Uterine smooth muscle cell (primary cell): ENCODE results near the gene CADM2. TPM values are rescaled to one million over a fixed set of nuclear protein-coding genes. Genes with fewer than 3 reads are reported as not detected.

ENCODE experiments used
- total RNA-seq: library from RNA; depleted of rRNA; stranded (reverse); fragments of >200 nt; gene quantifications from 2 replicates; pipeline ENCODE4 v1.2.3, GENCODE V29; 2014

The CADM2 gene
- not detected in 2 replicates for total RNA-seq

DNA sequence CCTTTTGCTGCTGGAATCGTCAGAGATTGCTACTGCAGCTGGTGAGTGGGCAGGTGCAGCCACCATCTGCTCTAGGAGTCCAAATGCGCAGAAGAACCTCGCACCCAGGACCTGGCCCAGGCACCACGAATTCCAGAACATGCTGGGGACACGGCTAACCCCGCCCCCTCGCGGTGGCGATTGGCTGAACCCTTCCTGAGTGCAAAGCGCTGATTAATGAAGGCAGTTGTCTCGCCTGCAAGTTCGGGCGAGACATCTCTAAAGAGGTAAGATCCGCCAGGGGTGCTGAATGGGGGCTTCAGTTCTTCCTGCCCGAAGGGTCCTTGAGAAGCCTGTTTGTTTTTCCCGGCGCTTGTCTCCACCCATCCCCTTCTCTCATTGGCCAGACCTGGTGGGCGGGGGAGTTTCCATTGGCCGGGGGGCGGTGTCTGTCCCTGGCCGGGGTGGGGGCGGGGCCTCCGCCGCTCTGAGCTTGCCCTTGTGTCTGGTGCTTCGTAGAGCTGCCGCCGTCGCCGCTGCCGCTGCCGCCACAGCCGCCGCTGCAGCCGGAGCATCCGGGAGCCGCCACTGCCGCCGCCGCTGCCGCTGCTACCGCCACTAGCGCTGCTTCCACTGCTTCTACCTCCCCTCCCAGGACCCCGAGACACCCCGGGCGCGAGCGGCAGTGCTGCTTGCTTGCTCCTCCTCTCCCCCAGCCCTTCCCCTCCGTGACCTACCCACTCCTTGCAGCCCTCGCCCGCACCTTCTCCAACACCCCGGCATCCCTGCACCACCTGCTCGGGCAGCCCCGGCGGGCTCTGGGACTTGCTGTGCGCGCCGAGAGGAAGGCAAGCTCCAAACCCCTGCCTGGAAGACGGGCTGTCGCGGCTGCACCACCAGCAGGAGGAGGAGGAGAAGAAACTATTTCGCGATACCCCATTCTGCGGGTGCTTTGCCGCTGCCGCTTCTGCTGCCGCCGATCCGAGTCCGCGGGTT, at the start of gene CADM2:
Gene CADM2 (plus strand): TSS at position 495 of the 975 bp plus-strand sequence.

